Esophagus squamous epithelium (tissue), 5 donors: Measurements from ENCODE around the gene MAP6. TPM values are rescaled to one million over a fixed set of nuclear protein-coding genes. Genes with fewer than 3 reads are reported as not detected.

ENCODE experiments used
- DNase-seq: peaks from one replicate; lab custom pipeline; 2025; lab: John Stamatoyannopoulos, UW
- H3K27ac ChIP-seq, 4 donors: fragments of 200-600 bp; sonication (generic); one replicate each; pipeline ENCODE4 v1.5.1; 2016 to 2019; ENCODE audit warnings: mild to moderate bottlenecking in 1 of 4
- H3K27me3 ChIP-seq, 4 donors: fragments of 200-600 bp; sonication (generic); 1 replicate in 3 of 4; 2 replicates in 1 of 4; pipeline versions ENCODE4 v1.5.1 to v1.6.0; 2017 to 2021; ENCODE audit warnings: antibody characterized with exemption in 1 of 4
- H3K36me3 ChIP-seq, 3 donors: fragments of 200-600 bp; sonication (generic); one replicate each; pipeline ENCODE4 v1.5.1; 2016 to 2019
- H3K4me1 ChIP-seq, 3 donors: fragments of 200-600 bp; sonication (generic); one replicate each; pipeline ENCODE4 v1.5.1; 2017 to 2019
- H3K4me3 ChIP-seq, 4 donors: fragments of 200-600 bp; sonication (generic); 1 replicate in 3 of 4; 2 replicates in 1 of 4; pipeline ENCODE4 v1.5.1; 2016 to 2019; ENCODE audit warnings: mild to moderate bottlenecking in 2 of 4, moderate library complexity in 1 of 4
- H3K9me3 ChIP-seq, 3 donors: fragments of 200-600 bp; sonication (generic); one replicate each; pipeline ENCODE4 v1.5.1; 2016 to 2019
- CTCF ChIP-seq, 6 experiments: fragments of 450-650 bp in 4 of 6; fragments of 200-600 bp in 2 of 6; sonication (generic) in 2 of 6; IDR thresholded peaks; one replicate each; pipeline ENCODE4 v1.5.1; 2016 to 2019; ENCODE audit warnings: antibody characterized with exemption in 6 of 6, mild to moderate bottlenecking in 4 of 6, moderate library complexity in 4 of 6
- POLR2A ChIP-seq, 4 donors: fragments of 450-650 bp; IDR thresholded peaks; one replicate each; pipeline ENCODE4 v1.6.1; 2017; ENCODE audit warnings: antibody characterized with exemption in 4 of 4, mild to moderate bottlenecking in 4 of 4, moderate library complexity in 3 of 4
- WGBS, 2 donors: methylation state at CpG; one replicate each; pipeline ENCODE4 v1.1.5; 2018; 5-methylcytosine and 5-hydroxymethylcytosine counted together
- intact Hi-C: fragments of 100-400 bp; cut with DNase I; formaldehyde crosslinking; loops from one replicate; pipeline ENCODE4 v1.15.0; 2022
- total RNA-seq, 4 donors: library from RNA; depleted of rRNA; stranded (reverse); fragments of >200 nt; gene quantifications; one replicate each; pipeline ENCODE4 v1.1.0, GENCODE V29; 2016
- donor health status: DM: yes; HTN: yes; CAD: no.

Gene MAP6
- total RNA-seq, 4 donors from 2014 or later = 0.18 to 3.6 (median 0.34) TPM

DNA sequence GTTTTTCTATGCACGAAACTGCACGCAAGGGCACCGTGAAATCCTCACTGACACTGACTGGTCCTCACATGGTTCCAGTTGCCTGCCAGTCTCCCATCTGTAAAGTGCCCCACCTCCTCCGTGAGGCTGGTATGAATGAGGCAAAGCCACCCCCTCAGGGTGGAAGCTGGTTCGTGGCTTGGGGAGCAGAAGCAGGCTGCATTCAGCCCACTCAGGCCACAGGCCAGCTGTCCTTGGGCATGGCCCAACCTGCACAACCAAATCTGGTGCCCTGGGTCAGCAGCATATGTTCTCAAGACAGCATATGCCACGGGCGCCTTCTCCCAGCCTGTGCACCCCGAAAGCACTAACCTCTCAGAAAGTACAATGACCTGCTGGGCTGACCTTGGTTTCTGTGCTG is 77.5 kb downstream of the MAP6 start:
- DNase-seq = no peak
- intact Hi-C loops = no loop called here

DNA sequence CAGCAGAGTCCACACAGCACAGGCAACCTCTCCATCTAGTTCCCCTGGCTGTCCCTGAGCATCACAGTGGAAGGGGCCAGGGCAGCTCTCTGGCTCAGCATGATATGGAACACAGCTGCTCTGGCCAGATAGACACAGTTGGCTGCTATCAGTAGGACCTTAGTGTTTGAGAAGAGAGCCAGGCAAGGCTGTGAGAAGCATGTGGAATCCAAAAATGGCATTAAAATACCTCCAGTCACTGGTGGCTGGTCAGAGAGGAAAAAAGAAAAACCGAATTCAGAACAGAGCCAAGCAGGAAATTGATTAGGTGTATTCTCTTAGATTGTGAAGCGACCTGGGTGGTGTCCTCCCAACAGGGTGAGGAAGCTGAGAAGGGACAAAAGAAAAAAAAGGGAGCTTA is 78.9 kb downstream of the MAP6 start:
- H3K4me3 ChIP-seq = no peak overlapping the region
- H3K9me3 ChIP-seq = no peaks in the 10 kb centered on the region
- DNase-seq = no peak
- no peaks in the 10 kb centered on the region for H3K36me3 ChIP-seq
- no peak overlapping the region for H3K27ac ChIP-seq
- H3K27me3 ChIP-seq = peaks cover 0 to under 1% (median 0%) of the 10 kb centered on the region in 4 donors
- TF ChIP-seq POLR2A (IDR thresholded peaks at IDR 0.05) = no peak
- TF ChIP-seq CTCF (IDR thresholded peaks at IDR 0.05) = no peak
- intact Hi-C loops = no loop called here
- H3K4me1 ChIP-seq = peaks cover 0 to 5% (median 0%) of the 10 kb centered on the region in 3 donors
- WGBS, 2 donors = 44 to 63% methylated on average over 2 of the region's 2 CpGs

More for the DNA sequence above, 77.5 kb downstream of the MAP6 start:
- TF ChIP-seq CTCF (IDR thresholded peaks at IDR 0.05) (no peak), POLR2A (IDR thresholded peaks at IDR 0.05) (no peak)
- Histone ChIP-seq H3K27me3 (peaks cover 0 to 12% (median 0%) of the 10 kb centered on the region in 4 donors), H3K9me3 (no peaks in the 10 kb centered on the region), H3K36me3 (no peaks in the 10 kb centered on the region), H3K4me1 (no peaks in the 10 kb centered on the region), H3K4me3 (no peak overlapping the region), H3K27ac (no peak overlapping the region)
- WGBS, 2 donors = 70 to 71% methylated on average over 5 to 8 of the region's 8 CpGs

DNA sequence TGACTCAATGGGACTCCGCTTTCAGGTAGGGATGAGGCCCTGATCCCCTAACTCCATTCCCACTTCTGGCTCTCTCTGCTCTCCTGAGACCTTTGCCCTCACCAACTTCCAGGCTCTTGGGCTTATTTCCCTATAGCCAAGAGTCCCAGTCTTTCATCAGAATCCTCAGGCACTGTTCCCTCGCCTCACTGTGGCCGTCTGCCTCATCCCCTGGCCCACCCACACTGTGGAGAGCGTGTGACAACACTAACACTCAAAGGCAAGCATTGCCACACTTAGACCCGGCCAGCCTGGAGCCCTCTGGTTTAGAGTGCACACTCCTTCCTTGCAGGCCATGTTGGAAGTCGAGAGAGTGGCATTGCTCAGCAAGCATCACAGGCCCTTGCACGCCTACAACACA is 79.8 kb downstream of the MAP6 start:
- Histone ChIP-seq H3K27ac (no peak overlapping the region), H3K4me1 (peaks cover 0 to 13% (median 6%) of the 10 kb centered on the region in 3 donors), H3K27me3 (peaks cover 0 to 4% (median 0%) of the 10 kb centered on the region in 4 donors), H3K4me3 (no peak overlapping the region), H3K36me3 (no peaks in the 10 kb centered on the region), H3K9me3 (no peaks in the 10 kb centered on the region)
- DNase-seq = no peak
- TF ChIP-seq POLR2A (IDR thresholded peaks at IDR 0.05) (no peak), CTCF (IDR thresholded peaks at IDR 0.05) (no peak)
- intact Hi-C loops = no loop called here
- 82 to 84% methylated on average over 7 of the region's 7 CpGs for WGBS, 2 donors

- intact Hi-C loops = no loop called here
- no peak overlapping the region for H3K27ac ChIP-seq
- TF ChIP-seq POLR2A (IDR thresholded peaks at IDR 0.05) (no peak), CTCF (IDR thresholded peaks at IDR 0.05) (no peak)
- 70 to 91% methylated on average over 5 to 6 of the region's 6 CpGs for WGBS, 2 donors
- no peak overlapping the region for H3K4me3 ChIP-seq
- H3K27me3 ChIP-seq = peaks cover 0 to 13% (median 0%) of the 10 kb centered on the region in 4 donors
- peaks cover 5 to 22% (median 7%) of the 10 kb centered on the region in 3 donors for H3K4me1 ChIP-seq
- DNase-seq = no peak
- H3K36me3 ChIP-seq = no peaks in the 10 kb centered on the region
- no peaks in the 10 kb centered on the region for H3K9me3 ChIP-seq
These were observed 80.8 kb downstream of the MAP6 start for GRCh38 chr11:75588051-75588481.

DNA sequence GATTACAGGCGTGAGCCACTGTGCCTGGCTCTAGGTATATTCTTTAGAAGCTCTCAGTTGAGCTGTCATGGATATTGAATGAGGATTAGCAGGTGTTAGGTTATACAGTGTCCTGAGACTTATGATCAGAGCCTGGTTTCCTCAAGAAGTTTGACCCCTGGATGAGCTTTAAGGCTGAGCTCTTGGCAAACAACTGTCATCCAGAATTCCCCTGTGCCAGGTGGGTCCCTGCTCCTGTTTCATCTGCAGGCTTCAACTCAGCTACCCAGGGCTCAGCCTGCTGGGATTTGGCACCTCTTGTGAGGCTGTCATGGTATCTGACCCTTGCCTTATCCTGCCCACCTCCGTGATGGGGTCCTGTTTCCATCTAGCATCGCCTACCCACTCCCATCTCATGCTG is 82.4 kb downstream of the MAP6 start:
- no peak overlapping the region for H3K27ac ChIP-seq
- no peak for DNase-seq
- WGBS, 2 donors = 92 to 94% methylated on average over 3 of the region's 3 CpGs
- peaks cover 11 to 35% (median 15%) of the 10 kb centered on the region in 3 donors for H3K4me1 ChIP-seq
- H3K27me3 ChIP-seq = peaks cover 0 to 30% (median 0%) of the 10 kb centered on the region in 4 donors
- intact Hi-C loops = no loop called here
- TF ChIP-seq POLR2A (IDR thresholded peaks at IDR 0.05) = no peak
- TF ChIP-seq CTCF (IDR thresholded peaks at IDR 0.05) = no peak
- no peaks in the 10 kb centered on the region for H3K36me3 ChIP-seq
- H3K4me3 ChIP-seq = no peak overlapping the region
- no peaks in the 10 kb centered on the region for H3K9me3 ChIP-seq
